Mammary epithelial cell (primary cell): ENCODE measurements around the gene DOK5.

Source experiments
- EZH2 ChIP-seq: IDR thresholded peaks from 2 replicates; pipeline ENCODE4 v1.6.1; 2012; ENCODE audit warnings: low read length, inconsistent platforms, borderline replicate concordance
- TF ChIP-seq, protein P1 (sequence below), 2 donors: IDR thresholded peaks in 1 of 2; conservative IDR thresholded peaks in 1 of 2; 2 replicates each; pipeline ENCODE4 v1.5.1; 2011 to 2012; ENCODE audit warnings: inconsistent platforms in 2 of 2, low read length in 2 of 2, mild to moderate bottlenecking in 2 of 2, control low read depth in 1 of 2, low read depth in 1 of 2; ENCODE audit not compliant: insufficient read depth in 1 of 2; ENCODE audit errors: extremely low read depth in 1 of 2

DNA sequence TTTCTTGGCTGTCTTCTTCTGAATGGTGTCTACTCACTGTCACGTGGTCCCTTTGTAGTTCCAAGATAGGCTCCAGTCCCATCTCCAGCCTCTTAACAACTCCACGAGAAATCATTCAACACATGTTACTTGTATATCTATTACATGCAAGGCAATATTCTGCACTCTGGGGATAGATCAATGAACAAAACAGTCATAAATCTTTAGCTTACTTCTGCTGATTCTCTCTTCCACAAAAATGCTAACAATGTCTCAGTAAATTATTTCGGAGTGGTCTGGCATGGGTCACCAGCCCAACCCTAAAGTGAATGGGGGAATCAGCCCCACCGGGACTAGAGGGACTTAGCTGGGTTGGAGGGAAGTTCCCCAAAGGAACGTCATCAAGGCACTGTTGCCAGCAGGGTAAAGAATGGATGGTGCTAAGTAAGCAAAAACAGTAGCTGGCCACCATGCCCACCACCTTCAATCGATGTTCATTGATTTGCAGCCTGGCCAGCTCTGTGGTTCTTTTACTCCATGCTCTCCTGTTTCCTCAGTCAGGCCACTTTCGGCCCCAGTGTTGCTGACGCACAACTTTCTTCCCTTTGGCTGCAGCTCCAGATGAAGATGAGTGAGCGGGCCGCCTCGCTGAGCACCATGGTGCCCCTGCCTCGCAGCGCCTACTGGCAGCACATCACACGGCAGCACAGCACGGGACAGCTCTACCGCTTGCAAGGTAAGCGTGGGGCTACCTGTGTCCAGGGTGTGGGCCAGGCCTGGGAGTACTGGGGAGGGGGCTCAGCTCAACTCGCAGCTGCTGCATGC is 167.7 kb downstream of the DOK5 start:
- TF ChIP-seq, protein P1, sequence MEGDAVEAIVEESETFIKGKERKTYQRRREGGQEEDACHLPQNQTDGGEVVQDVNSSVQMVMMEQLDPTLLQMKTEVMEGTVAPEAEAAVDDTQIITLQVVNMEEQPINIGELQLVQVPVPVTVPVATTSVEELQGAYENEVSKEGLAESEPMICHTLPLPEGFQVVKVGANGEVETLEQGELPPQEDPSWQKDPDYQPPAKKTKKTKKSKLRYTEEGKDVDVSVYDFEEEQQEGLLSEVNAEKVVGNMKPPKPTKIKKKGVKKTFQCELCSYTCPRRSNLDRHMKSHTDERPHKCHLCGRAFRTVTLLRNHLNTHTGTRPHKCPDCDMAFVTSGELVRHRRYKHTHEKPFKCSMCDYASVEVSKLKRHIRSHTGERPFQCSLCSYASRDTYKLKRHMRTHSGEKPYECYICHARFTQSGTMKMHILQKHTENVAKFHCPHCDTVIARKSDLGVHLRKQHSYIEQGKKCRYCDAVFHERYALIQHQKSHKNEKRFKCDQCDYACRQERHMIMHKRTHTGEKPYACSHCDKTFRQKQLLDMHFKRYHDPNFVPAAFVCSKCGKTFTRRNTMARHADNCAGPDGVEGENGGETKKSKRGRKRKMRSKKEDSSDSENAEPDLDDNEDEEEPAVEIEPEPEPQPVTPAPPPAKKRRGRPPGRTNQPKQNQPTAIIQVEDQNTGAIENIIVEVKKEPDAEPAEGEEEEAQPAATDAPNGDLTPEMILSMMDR (conservative IDR thresholded peaks at IDR 0.05 in 1 of 2, IDR thresholded peaks at IDR 0.05 in 1 of 2; ENCODE audit: extremely low read depth in 1 of 2, insufficient read depth in 1 of 2, low read depth in 1 of 2, low read length in 2 of 2), result no peak
- TF ChIP-seq EZH2, result no peak
